ENCODE results near the gene IKZF2. TPM values are rescaled to one million over a fixed set of nuclear protein-coding genes. Genes with fewer than 3 reads are reported as not detected.

Gene IKZF2
- total and polyA plus RNA-seq, 2 donors (not counting 3 experiments of a cell fraction or from before 2014, with no cell fraction given) = 0.08 to 0.46 TPM

DNA sequence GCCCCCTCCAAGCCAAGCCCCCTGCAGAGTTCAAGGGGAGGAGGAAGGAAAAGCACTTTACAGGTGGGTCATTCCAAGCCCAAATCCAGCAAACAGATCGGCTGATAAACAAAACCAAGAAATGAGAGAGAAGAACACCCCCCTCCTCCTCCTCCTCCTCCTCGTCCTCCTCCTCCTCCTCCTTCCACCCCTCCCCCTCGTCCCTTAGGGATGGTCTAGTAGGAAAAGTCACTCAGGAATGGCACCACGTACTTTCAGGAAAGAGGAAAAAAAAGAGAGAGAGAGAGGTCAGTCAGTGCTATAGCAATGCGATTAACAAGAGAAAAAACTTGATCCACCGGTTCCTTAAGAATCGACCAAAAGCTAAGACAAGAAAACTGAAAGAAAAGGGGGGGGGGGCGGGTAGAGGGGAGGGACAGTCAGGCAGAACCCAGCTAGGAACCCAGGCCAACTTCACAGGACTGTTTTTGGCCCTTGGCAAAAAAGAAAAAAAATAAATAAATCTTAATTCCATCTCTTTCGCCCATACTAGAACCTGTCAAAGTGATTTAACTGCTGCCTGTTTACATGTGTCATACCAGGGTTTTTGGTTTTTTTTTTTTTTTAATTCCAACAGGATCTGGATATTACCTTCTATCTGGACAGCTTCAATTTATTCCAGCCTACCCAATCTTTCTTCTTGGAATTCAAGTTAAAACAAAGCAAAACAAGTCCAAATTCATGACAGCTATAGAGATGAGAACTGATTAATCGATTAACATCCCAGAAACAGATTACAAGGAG lies 906 bp downstream of the IKZF2 start:
- peak overlapping the region; percentile 100 for H2AFZ ChIP-seq (ENCODE audit: low read depth, low read length)
- CTCF ChIA-PET = interaction anchor here (1.2 to 4.8 kb wide), 6 partner anchors 18 to 464 kb away, joined by 3 to 56 read pairs (median 4); no protein-coding TSS in a partner anchor
- peak overlapping the region; percentile 78 for H3K9ac ChIP-seq (replicated peaks; ENCODE audit: extremely low read depth, insufficient read depth, low read length)
- H3K4me1 ChIP-seq (ENCODE audit: control insufficient read depth, extremely low read depth, insufficient read depth, low read length) = peaks cover 7% of the 10 kb centered on the region
- H3K9me3 ChIP-seq (replicated peaks; ENCODE audit: control insufficient read depth, insufficient read depth, low read length) = no peaks in the 10 kb centered on the region
- no peak for FAIRE-seq
- no peaks in the 10 kb centered on the region for H4K20me1 ChIP-seq (replicated peaks; ENCODE audit: control insufficient read depth, extremely low read depth, insufficient read depth, low read length)
- peak overlapping the region; percentile 70 to 99 (median 87) for H3K4me3 ChIP-seq (replicated peaks in 1 of 3; ENCODE audit: insufficient read depth in 1 of 3, low read depth in 1 of 3, low read length in 3 of 3)
- no peak for TF ChIP-seq GATA2 (IDR thresholded peaks at IDR 0.05; ENCODE audit: insufficient read depth, insufficient read length, low read depth, low read length)
- TF ChIP-seq MYC (IDR thresholded peaks at IDR 0.05; ENCODE audit: low read depth, low read length) = no peak
- no peak for TF ChIP-seq JUN (IDR thresholded peaks at IDR 0.05; ENCODE audit: borderline replicate concordance, insufficient read depth, insufficient read length, low read depth)
- no peak for TF ChIP-seq POLR2AphosphoS5 (IDR thresholded peaks at IDR 0.05; ENCODE audit: insufficient read depth, low read depth, low read length)
- TF ChIP-seq, protein P1, sequence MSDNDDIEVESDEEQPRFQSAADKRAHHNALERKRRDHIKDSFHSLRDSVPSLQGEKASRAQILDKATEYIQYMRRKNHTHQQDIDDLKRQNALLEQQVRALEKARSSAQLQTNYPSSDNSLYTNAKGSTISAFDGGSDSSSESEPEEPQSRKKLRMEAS (IDR thresholded peaks at IDR 0.05; ENCODE audit: insufficient read depth, insufficient read length) = no peak
- TF ChIP-seq EZH2 (IDR thresholded peaks at IDR 0.05; ENCODE audit: borderline replicate concordance, low read depth, low read length, severe bottlenecking) = no peak
- TF ChIP-seq POLR2A (IDR thresholded peaks at IDR 0.05; ENCODE audit: low read depth, low read length) = no peak
- TF ChIP-seq FOS (IDR thresholded peaks at IDR 0.05; ENCODE audit: borderline replicate concordance, insufficient read depth, low read length) = no peak
- TF ChIP-seq, protein P2, sequence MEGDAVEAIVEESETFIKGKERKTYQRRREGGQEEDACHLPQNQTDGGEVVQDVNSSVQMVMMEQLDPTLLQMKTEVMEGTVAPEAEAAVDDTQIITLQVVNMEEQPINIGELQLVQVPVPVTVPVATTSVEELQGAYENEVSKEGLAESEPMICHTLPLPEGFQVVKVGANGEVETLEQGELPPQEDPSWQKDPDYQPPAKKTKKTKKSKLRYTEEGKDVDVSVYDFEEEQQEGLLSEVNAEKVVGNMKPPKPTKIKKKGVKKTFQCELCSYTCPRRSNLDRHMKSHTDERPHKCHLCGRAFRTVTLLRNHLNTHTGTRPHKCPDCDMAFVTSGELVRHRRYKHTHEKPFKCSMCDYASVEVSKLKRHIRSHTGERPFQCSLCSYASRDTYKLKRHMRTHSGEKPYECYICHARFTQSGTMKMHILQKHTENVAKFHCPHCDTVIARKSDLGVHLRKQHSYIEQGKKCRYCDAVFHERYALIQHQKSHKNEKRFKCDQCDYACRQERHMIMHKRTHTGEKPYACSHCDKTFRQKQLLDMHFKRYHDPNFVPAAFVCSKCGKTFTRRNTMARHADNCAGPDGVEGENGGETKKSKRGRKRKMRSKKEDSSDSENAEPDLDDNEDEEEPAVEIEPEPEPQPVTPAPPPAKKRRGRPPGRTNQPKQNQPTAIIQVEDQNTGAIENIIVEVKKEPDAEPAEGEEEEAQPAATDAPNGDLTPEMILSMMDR (IDR thresholded peaks at IDR 0.05; ENCODE audit: extremely low read depth in 1 of 2, insufficient read depth in 1 of 2, low read depth in 1 of 2, low read length in 2 of 2) = no peak
- BruUV-seq (replicated peaks) = no TSS peak
- intact Hi-C loops (cut with micrococcal nuclease) (loop anchor here (5.0 kb wide), 1 partner anchor 308 kb away; no protein-coding TSS in a partner anchor), dilution Hi-C loops (cut with MboI; ENCODE audit: extremely low pct_ligation_motif_present, low sequenced_read_pairs) (no loop called here)
- DNase-seq (ENCODE audit: low read depth, low spot score) = peak; percentile 4
- no peaks in the 10 kb centered on the region for H3K9me1 ChIP-seq (replicated peaks; ENCODE audit: control insufficient read depth, extremely low read depth, insufficient read depth, low read length)
- POLR2A ChIA-PET = no interaction called here
- peaks cover 18 to 38% of the 10 kb centered on the region in 2 experiments for H3K27me3 ChIP-seq (ENCODE audit: control insufficient read depth in 2 of 2, insufficient read depth in 2 of 2, low read length in 2 of 2)
- H3K36me3 ChIP-seq (ENCODE audit: control insufficient read depth in 2 of 2, extremely low read depth in 1 of 2, insufficient read depth in 2 of 2, low read length in 2 of 2) = no peaks in the 10 kb centered on the region
- no peak overlapping the region for H3K27ac ChIP-seq (ENCODE audit: insufficient read depth, low read depth, low read length)
- H3K4me2 ChIP-seq (ENCODE audit: insufficient read depth, low read length) = peak overlapping the region; percentile 100
- no peaks in the 10 kb centered on the region for H3K79me2 ChIP-seq (ENCODE audit: control insufficient read depth, insufficient read depth, low read length)

Data from endothelial cell of umbilical vein (primary cell).